Superior temporal gyrus (tissue), 1 donor: ENCODE data around the gene FAM124A.
A peak's percentile ranks its signal among the peaks of the same experiment; 100 is the strongest.

Experiments used
- DNase-seq: peaks from one replicate; pipeline ENCODE4 v3.0.0-alpha.2; 2016; ENCODE audit errors: extremely low spot score

Gene FAM124A

GRCh38 chr13:51241720-51242119 is 19.5 kb downstream of the FAM124A start:
- DNase-seq: no peak

GRCh38 chr13:51243227-51243626 is 21.0 kb downstream of the FAM124A start:
- no peak for DNase-seq

GRCh38 chr13:51243832-51244231 is 21.6 kb downstream of the FAM124A start:
- DNase-seq: no peak

GRCh38 chr13:51244637-51245405 is 22.6 kb downstream of the FAM124A start:
- no peak for DNase-seq

- peak; percentile 52 for DNase-seq
Observed at GRCh38 chr13:51245583-51245982, 23.4 kb downstream of the FAM124A start.

- DNase-seq: peak; percentile 78
Observed at GRCh38 chr13:51246025-51246417, 23.8 kb downstream of the FAM124A start.

- peak; percentile 95 for DNase-seq
Observed at GRCh38 chr13:51246418-51247277, 24.4 kb downstream of the FAM124A start.

GRCh38 chr13:51249255-51249654 is 27.1 kb downstream of the FAM124A start:
- DNase-seq: no peak

GRCh38 chr13:51249770-51250741 is 27.9 kb downstream of the FAM124A start:
- DNase-seq: peak; percentile 86

- DNase-seq: no peak
Observed at GRCh38 chr13:51251480-51251879, 29.3 kb downstream of the FAM124A start.

- no peak for DNase-seq
Observed at GRCh38 chr13:51252954-51253532, 30.8 kb downstream of the FAM124A start.

GRCh38 chr13:51255556-51255955 is 33.4 kb downstream of the FAM124A start:
- DNase-seq: no peak

GRCh38 chr13:51257187-51257586 is 35.0 kb downstream of the FAM124A start:
- DNase-seq: no peak

GRCh38 chr13:51258612-51259548 is 36.7 kb downstream of the FAM124A start:
- no peak for DNase-seq

- no peak for DNase-seq
Observed at GRCh38 chr13:51260154-51260553, 38.0 kb downstream of the FAM124A start.

GRCh38 chr13:51261610-51262249 is 39.5 kb downstream of the FAM124A start:
- DNase-seq: no peak

GRCh38 chr13:51262501-51263211 is 40.5 kb downstream of the FAM124A start:
- no peak for DNase-seq

- DNase-seq: no peak
Observed at GRCh38 chr13:51266642-51267041, 44.4 kb downstream of the FAM124A start.

GRCh38 chr13:51267622-51268021 is 45.4 kb downstream of the FAM124A start:
- DNase-seq: no peak
